Inflammatory macrophage treated with lipopolysaccharide for 4 hours (primary cell): ENCODE results near the gene PDIA5.

Experiments
- DNase-seq: peaks from one replicate; pipeline ENCODE4 v3.0.0-alpha.2; 2020

Gene PDIA5

GRCh38 chr3:123122057-123122456 is 55.2 kb downstream of the PDIA5 start:
- no peak for DNase-seq

GRCh38 chr3:123122525-123123315 is 55.9 kb downstream of the PDIA5 start:
- no peak for DNase-seq

DNA sequence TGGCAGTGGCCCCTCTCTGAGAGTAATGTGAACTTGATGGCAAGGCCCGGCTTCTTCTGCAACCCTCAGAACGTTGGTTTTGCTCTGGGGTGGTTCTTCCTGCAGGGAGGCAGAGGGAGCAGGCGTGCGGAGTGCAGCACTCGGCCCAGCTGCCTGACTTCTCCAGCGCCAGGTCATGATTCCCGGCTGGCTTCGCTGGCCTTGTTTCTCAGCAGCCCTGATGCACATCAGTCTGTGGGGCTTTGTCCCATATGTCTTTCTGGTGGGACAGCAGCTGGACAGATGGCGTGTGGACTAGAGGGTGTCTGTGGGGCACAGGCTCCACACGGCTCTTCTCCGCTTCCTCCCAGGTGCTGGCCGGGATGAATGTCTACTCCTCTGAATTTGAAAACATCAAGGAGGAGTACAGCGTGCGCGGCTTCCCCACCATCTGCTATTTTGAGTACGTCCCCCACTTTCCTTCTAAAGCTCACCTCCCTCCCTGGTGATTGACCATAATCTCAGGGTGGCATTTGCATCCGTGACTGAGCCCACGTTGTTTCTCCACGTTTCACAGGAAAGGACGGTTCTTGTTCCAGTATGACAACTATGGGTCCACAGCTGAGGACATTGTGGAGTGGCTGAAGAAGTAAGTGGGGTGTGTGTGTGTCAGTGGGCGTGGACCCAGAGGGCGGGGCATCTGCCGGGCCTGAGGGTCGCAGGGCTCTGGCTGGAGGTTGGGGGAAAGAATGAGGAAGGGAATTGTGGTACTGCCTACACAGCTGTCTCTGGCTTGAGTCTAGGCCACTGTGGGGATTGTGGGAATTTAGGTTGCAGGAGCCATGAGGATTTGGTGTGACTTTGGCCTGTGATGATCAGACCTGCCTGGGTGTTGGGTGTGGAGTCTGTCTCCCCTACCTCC is 57.1 kb downstream of the PDIA5 start:
- no peak for DNase-seq

- DNase-seq = no peak
Measured at GRCh38 chr3:123124971-123125370, 58.1 kb downstream of the PDIA5 start.

DNA sequence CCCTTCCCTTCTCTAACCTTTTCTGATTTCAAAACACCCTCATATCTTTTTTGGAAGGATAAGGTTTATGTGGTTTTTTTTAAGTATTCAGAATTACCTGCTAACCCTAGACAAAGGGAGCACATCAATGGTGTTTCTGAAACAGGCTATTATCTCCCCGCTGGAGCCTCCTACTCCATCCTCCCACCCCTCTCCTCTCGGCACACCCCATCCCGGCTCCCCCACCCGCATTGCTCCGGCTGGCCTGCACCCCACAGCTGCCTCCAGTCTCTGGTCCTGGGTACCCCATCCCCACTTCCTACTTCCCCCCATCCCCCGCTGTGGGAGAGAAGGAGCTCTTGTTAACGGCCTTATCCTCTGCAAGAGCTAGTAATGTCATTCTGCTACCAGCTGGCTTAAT is 59.2 kb downstream of the PDIA5 start:
- DNase-seq = no peak

- no peak for DNase-seq
Measured at GRCh38 chr3:123126653-123127052, 59.8 kb downstream of the PDIA5 start.

DNA sequence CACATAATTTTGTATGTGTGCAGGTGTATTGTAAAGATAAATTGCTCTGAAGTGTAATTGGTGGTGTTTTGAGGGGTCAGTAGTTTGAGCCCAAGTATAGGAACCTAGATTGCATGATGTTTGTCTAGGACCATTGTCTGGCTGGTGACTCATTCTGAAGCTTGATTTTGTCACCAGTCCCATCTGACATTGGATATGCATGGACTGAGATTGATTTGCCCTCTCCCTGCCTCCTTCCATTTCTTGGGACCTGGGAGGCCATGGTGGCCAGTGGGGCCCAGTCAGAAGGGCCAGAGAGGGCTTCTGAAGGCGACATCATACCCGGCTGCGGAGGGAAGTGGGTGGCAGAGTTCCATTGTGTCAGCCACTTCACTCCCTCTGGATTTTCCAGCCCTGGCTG is 62.3 kb downstream of the PDIA5 start:
- DNase-seq = no peak

DNA sequence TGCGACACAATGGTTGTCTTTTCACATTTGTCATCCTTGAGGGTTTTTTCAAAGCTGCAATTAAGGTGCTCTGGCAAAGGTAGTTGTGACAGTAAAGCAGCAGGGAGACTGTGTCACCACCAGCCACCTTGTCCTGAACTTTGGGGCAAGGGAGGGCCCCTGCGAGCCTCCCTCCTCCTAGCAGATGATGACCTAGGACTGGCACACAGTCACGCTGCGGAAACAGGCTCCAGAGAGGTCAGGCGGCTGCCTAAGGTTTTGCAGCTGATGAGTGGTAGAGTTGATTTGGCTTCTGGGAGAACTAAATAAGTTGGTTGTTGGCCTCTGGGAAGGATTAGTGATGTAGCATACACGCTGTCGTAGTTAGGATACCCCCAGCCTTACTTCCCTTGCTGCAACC is 62.7 kb downstream of the PDIA5 start:
- no peak for DNase-seq

DNA sequence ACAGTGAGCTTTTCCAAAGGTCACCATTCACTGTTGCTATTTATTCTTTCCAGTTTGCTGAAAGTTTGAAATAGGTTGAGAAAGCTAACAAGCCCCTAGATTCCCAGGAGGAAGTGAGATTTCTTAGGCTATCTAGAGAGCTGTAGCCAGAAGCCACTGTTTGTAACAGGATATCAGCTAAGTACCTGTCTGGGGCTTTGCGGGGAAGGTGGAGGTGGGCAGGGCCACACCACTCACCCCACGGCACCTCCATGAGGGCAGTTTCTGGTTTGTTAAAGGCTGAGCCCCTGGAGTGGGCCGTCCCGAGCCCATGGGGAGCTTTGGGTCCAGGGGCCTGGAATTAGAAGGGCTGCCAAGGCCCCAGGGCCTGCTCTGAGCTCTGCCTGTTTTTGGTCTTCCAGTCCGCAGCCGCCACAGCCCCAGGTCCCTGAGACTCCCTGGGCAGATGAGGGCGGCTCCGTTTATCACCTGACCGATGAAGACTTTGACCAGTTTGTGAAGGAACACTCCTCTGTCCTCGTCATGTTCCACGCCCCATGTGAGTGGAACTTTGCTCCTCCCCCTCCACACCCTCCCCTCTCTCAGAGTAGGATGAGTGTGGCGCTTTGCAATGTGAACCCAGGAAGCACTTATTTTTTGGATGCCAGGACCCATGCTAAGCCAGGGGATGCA is 63.4 kb downstream of the PDIA5 start:
- no peak for DNase-seq

DNA sequence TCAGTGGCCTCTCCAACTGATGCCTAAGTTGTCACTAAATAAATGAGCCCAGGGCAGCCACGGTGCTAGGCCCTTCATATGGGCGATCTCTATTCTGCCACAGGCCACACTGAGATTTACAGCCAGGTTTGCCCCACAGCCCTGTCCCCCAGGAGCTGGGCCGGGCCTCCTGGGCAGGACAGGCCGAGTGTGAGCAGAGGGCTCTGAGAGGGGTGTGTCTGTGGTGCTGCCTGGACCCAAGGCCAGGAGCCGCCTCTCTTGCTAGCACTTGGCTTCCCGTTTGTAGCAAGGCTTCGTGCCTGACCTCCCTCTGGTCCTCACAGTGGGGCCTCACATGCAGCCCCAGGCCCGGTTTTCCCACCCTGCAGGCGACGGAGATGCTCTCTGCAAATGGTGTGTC is 67.8 kb downstream of the PDIA5 start:
- DNase-seq = no peak

GRCh38 chr3:123137001-123137400 is 70.2 kb downstream of the PDIA5 start:
- no peak for DNase-seq

DNA sequence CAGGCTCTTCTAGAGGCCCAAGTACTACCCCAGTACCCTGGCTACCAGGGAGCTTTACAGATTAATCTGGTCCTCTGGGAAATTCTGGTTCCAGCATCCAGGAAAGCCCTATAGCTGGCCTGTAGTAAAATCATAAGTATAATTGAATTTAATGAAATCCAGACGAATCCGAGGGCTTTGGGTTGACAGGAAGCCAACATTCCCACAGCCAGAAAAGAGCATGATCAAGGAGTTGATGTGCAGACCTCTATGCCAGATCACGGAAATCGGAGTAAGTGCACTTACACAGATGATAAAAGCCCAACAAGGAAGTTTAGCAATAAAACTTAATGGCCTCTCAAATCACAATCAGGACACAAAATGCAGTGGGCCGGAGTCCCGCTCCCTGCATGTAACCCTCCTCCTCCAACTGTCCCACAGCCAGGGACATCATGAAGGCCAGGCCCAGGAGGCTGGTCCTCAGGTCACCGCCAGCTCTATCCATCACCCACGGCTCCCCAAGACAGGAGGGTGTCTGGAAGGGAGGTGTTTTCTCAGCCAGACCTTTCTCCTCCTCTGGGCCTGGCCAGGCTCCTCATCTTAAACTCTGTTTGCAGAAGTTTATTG is 72.1 kb downstream of the PDIA5 start:
- DNase-seq = no peak

- DNase-seq = no peak
Measured at GRCh38 chr3:123139522-123139921, 72.7 kb downstream of the PDIA5 start.

DNA sequence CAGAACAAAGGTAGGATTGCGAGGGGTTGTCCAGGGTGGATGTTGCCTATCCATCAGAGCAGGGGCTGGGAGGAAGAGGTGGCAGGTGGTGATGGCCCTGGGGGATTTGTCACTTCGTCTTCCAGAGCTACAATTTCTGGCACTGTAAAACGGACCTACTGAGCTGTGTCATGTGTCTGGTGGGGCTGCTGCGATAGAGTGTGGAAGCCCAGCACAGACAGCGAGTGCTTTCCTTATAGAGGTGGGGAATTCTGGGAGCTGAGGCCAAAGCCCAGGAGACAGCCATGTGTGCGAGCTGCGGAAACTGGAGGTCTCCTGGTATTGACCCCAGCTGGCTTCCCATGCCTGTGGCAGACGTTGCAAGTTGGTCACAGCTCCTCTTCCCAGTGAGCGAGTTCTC is 73.7 kb downstream of the PDIA5 start:
- no peak for DNase-seq

DNA sequence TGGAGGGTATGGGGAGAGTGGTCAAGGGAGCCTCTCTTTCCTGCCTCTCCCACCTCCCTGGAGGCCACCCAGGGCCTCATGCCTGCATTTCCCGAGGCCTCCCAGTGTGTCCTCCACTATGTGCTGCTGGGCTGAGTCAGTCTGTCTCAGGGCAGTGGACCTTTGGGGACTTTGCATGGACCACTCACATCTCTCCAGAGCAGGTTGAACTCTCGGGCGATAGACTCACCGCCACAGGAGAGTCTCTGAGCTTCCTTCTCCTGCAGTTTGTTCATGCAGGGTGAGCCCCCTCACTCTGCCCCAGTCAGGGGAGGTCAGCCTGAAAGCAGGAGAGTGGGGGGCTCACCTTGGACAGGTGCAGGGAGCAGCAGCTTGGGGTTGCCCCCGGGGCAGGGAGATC is 74.5 kb downstream of the PDIA5 start:
- DNase-seq = no peak

DNA sequence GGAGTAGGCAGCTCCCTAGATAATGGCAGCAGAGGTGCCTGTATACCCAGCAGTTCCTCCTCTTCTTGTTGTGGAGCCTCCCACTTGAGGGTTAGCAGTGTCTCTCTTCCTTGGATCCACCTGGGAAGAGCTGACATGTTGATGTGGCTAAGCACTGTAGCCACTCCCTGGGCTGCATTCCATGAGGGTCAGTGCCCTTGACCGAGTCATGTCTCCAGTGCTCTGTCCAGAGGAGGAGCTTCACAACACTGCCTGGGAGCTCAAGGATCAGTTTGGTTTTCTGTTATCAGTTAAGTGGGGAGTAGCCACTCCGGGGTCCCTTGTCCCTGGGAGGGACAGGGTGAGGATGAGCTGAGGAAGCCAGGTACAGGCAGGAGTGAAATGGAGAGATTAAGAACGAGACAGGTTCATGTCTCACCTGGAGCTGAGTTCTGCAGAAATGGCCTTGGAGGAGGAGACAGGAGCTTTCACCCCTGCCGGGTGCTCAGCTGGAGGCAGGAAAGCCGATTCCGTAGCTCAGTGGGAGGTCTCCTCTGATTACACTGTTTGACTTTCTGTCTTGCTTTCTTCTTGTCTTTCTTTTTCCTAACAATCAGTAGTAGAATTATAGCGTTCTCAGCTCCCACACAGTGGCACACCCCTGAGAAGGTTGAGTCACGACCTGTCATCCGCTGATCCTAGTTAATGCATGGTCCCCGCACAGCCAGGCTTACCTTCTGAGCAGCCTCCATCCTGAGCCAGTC is 77.0 kb downstream of the PDIA5 start:
- DNase-seq = no peak

DNA sequence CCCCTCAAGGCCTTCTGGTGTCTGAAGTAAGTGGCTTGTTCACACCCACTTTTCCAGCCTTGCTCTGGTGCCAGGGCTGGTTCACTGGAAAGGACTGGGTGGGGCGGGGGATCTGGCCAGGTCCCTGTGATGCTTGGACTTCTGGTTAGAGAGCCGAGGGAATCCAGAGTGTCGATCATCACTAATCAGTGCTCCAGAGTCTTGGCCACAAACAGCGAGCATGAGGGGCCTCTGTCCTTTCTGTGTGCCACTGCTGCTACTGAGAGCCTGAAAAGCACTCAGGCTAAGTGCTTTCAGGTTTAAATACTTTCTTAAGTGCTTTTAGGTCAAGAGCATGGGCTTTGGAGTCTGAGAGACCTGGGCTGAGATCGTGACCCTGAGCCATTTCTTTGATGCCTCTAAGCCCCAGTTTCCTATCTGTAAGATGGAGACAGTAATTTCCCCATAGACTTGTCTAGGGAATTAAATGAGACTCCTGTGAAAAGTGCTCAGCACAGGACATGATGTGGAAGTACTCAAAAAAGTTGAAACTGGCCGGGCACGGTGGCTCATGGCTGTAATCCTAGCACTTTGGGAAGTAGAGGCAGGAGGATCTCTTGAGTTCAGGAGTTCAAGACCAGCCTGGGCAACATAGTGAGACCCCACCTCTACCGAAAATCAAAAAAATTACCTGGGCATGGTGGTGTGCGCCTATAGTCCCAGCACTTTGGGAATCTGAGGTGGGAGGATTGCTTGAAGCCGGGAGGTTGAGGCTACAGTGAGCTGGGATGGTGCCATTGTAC is 81.1 kb downstream of the PDIA5 start:
- no peak for DNase-seq

DNA sequence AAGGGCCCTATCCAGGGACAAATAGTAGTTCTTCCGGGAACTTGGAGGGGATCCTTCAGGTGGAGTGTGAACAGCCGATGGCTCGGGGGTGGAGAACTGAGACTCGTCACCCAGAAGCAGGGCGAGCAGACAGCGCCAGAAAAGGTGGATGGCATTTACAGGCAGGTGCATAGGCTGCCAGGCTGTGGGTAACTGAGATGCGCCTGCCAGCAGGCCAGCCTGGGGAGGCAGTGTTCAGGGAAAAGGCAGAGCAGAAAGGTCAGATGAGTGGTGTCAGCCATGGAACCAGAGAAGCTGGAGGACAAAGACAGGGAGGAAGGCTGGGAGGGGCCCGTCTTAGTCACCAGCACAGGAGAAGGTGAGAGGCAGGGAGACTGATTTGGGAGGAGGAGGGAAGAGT is 81.9 kb downstream of the PDIA5 start:
- DNase-seq = no peak

DNA sequence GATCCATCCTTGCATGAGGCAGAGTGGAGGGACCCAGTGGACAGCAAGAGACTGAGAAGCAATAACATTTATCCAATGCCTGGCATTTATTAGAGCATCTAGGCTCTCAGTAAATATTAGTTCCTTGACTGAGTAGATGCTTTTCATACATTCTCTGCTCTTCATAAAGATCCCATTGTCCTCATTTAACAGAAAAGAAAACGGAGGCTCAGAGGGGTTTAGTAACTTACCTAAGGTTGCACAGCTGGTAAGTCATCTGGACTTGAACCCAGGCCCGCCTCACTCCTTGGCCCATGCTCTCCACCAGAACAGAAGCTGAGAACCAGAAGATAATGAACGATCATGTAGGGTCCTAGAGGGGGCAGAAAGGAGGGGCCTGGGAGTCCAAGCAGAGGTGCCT is 82.7 kb downstream of the PDIA5 start:
- DNase-seq = no peak

DNA sequence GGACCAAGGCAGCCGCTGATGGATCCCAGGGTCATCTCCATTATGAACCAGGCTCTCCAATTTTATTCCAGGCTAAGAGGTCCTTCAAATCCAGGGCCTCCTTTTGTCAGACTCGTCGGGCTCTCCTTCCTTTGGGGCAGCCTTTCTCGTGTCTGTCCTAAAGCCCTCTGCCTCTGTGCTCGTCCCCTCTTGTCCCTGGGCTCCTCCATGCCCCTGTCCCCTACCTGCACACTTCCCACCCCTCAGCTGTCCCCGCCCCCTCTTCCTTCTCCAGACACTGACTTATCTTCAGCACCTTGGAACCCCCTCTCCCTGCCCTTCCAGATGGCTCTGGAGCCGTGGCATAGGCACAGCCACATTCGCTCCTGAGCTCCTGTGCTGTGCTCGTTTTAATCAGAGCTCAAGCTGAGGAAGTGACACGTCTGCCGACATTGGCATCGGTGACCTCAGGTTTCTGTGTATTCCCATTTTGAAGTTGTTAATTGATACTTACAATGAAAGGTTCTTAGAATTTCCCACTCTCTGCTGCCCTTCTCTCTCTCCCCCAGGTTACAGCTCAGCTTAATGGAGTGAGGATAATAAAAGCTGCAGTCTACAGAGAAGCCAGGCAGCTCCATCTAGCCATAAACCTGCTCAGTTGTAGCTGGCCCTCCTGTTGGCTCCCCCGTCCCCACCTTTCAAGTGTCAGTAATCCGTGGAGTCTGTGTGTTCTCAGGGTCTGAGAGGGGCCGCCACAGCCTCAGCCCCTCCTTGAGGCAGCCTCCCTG is 83.8 kb downstream of the PDIA5 start:
- no peak for DNase-seq

GRCh38 chr3:123151251-123151705 is 84.5 kb downstream of the PDIA5 start:
- DNase-seq = no peak
